ENCODE results near the gene GPR84.

Gene GPR84

GRCh38 chr12:54404061-54405004, 40.0 kb upstream of the GPR84 start:
- Histone ChIP-seq H3K4me1 (ENCODE audit: insufficient read depth, low read length, severe bottlenecking) (no peaks in the 10 kb centered on the region), H3K36me3 (ENCODE audit: insufficient read depth, low read length) (no peaks in the 10 kb centered on the region), H3F3A (ENCODE audit: insufficient read depth, low read length) (no peaks in the 10 kb centered on the region), H3K9me3 (ENCODE audit: low read length) (no peaks in the 10 kb centered on the region), H3K9ac (ENCODE audit: low read length) (no peak overlapping the region), H4K20me1 (ENCODE audit: insufficient read depth, low read length) (no peaks in the 10 kb centered on the region), H3K27me3 (ENCODE audit: insufficient read depth, low read length) (peaks cover 4% of the 10 kb centered on the region; the same call in 1 of the 2 replicates), H3K4me3 (ENCODE audit: low read depth, low read length, poor library complexity, severe bottlenecking) (no peak overlapping the region), H3K79me2 (ENCODE audit: insufficient read depth, low read length) (no peaks in the 10 kb centered on the region), H3K4me2 (ENCODE audit: low read length) (no peak overlapping the region), H2AFZ (ENCODE audit: low read length) (no peak overlapping the region), H3K27ac (ENCODE audit: low read depth, low read length, poor library complexity, severe bottlenecking) (no peak overlapping the region), H3K9me2 (ENCODE audit: low read depth, low read length) (no peaks in the 10 kb centered on the region)
- TF ChIP-seq, protein P1, sequence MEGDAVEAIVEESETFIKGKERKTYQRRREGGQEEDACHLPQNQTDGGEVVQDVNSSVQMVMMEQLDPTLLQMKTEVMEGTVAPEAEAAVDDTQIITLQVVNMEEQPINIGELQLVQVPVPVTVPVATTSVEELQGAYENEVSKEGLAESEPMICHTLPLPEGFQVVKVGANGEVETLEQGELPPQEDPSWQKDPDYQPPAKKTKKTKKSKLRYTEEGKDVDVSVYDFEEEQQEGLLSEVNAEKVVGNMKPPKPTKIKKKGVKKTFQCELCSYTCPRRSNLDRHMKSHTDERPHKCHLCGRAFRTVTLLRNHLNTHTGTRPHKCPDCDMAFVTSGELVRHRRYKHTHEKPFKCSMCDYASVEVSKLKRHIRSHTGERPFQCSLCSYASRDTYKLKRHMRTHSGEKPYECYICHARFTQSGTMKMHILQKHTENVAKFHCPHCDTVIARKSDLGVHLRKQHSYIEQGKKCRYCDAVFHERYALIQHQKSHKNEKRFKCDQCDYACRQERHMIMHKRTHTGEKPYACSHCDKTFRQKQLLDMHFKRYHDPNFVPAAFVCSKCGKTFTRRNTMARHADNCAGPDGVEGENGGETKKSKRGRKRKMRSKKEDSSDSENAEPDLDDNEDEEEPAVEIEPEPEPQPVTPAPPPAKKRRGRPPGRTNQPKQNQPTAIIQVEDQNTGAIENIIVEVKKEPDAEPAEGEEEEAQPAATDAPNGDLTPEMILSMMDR (IDR thresholded peaks at IDR 0.05; ENCODE audit: low read length) = peak; percentile 96
- no peak for TF ChIP-seq EZH2 (IDR thresholded peaks at IDR 0.05; ENCODE audit: borderline replicate concordance, low read length)

DNA sequence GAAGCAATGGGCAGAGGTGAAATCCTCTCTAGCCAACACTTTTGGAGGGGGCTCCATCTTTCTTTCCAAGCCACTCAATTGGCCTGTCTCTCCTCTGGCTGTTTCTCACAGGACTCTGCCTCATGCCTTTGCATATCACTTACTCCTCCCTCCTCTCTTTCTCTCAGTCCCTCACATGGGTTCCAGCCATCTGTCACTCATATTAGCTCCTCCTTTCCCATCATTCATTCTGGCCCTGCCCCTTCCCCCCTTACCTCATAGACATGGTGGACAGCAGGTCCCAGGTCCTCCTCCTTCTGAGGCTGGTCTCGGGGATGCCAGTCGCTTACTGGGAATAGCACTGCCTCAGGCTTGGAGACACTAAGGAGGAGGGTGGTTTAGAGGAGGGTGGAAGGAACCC, 36.8 kb upstream of the GPR84 start:
- Histone ChIP-seq H3K9me2 (ENCODE audit: low read depth, low read length) (no peaks in the 10 kb centered on the region), H3K4me1 (ENCODE audit: insufficient read depth, low read length, severe bottlenecking) (no peaks in the 10 kb centered on the region), H3K4me3 (ENCODE audit: low read depth, low read length, poor library complexity, severe bottlenecking) (no peak overlapping the region), H4K20me1 (ENCODE audit: insufficient read depth, low read length) (no peaks in the 10 kb centered on the region), H3K27ac (ENCODE audit: low read depth, low read length, poor library complexity, severe bottlenecking) (no peak overlapping the region), H3K79me2 (ENCODE audit: insufficient read depth, low read length) (no peaks in the 10 kb centered on the region), H3K9me3 (ENCODE audit: low read length) (no peaks in the 10 kb centered on the region), H3K27me3 (ENCODE audit: insufficient read depth, low read length) (peaks cover 4% of the 10 kb centered on the region; the same call in 1 of the 2 replicates), H3K9ac (ENCODE audit: low read length) (no peak overlapping the region), H3K36me3 (ENCODE audit: insufficient read depth, low read length) (no peaks in the 10 kb centered on the region), H3F3A (ENCODE audit: insufficient read depth, low read length) (no peaks in the 10 kb centered on the region), H3K4me2 (ENCODE audit: low read length) (no peak overlapping the region), H2AFZ (ENCODE audit: low read length) (no peak overlapping the region)
- TF ChIP-seq, protein P1 (IDR thresholded peaks at IDR 0.05; ENCODE audit: low read length) = no peak
- TF ChIP-seq EZH2 (IDR thresholded peaks at IDR 0.05; ENCODE audit: borderline replicate concordance, low read length) = no peak

GRCh38 chr12:54398995-54399793, 34.9 kb upstream of the GPR84 start:
- H3K9ac ChIP-seq (ENCODE audit: low read length) = no peak overlapping the region
- H2AFZ ChIP-seq (ENCODE audit: low read length) = no peak overlapping the region
- H4K20me1 ChIP-seq (ENCODE audit: insufficient read depth, low read length) = no peaks in the 10 kb centered on the region
- H3K36me3 ChIP-seq (ENCODE audit: insufficient read depth, low read length) = no peaks in the 10 kb centered on the region
- H3K4me2 ChIP-seq (ENCODE audit: low read length) = no peak overlapping the region
- H3K79me2 ChIP-seq (ENCODE audit: insufficient read depth, low read length) = no peaks in the 10 kb centered on the region
- peaks cover 4% of the 10 kb centered on the region; the same call in 1 of the 2 replicates for H3K27me3 ChIP-seq (ENCODE audit: insufficient read depth, low read length)
- H3K4me3 ChIP-seq (ENCODE audit: low read depth, low read length, poor library complexity, severe bottlenecking) = no peak overlapping the region
- H3K9me2 ChIP-seq (ENCODE audit: low read depth, low read length) = no peaks in the 10 kb centered on the region
- TF ChIP-seq EZH2 (IDR thresholded peaks at IDR 0.05; ENCODE audit: borderline replicate concordance, low read length) = no peak
- TF ChIP-seq, protein P1 (IDR thresholded peaks at IDR 0.05; ENCODE audit: low read length) = peak; percentile 99
- no peaks in the 10 kb centered on the region for H3K4me1 ChIP-seq (ENCODE audit: insufficient read depth, low read length, severe bottlenecking)
- no peaks in the 10 kb centered on the region for H3F3A ChIP-seq (ENCODE audit: insufficient read depth, low read length)
- H3K27ac ChIP-seq (ENCODE audit: low read depth, low read length, poor library complexity, severe bottlenecking) = no peak overlapping the region
- H3K9me3 ChIP-seq (ENCODE audit: low read length) = no peaks in the 10 kb centered on the region

All from OCI-LY1 (cell line).